Measurements from ENCODE around the gene CAMSAP1.
A peak's percentile ranks its signal among the peaks of the same experiment; 100 is the strongest.
"Not testable (repeated sequence)": the region's sequence is repeated elsewhere in the genome, so short reads cannot be mapped to it uniquely, and the experiment has no call there.

Gene CAMSAP1

DNA sequence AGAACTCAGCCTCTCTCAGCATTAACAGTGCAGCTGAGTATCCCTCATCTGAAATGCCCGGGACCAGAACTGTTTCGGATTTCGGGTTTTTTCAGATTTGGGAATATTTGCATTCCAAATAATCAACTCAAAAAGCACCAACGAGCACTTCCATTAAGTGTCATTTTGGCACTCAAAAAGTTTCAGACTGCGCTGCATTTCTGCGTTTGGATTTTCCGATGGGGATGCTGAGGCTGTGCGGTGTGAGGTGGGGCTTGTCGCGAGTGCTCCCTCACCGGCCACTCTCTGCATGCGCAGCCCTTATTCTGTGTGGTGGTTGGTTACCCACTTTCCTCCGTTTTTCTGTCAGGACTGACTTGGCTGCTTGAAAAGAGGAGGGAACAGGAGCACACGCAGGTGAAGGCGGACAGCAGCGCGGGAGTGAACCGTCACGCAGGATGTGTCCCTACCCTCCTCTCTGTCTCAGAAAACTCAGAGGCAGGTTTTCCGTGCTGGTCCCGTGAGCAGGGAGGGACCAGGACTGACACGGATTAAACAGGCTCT lies 45.4 kb upstream of the CAMSAP1 start:
- Histone ChIP-seq H2AK5ac (ENCODE audit: low read length, severe bottlenecking) (peak overlapping the region; percentile 5), H3K14ac (ENCODE audit: low read length in 2 of 2) (no peak overlapping the region), H3K9me3 (ENCODE audit: control insufficient read depth, low read length) (no peaks in the 10 kb centered on the region), H2AFZ (ENCODE audit: low read depth, low read length) (no peak overlapping the region), H4K91ac (ENCODE audit: low read length) (no peak overlapping the region), H3K36me3 (ENCODE audit: control insufficient read depth in 1 of 2, insufficient read depth in 2 of 2, low read depth in 1 of 2, low read length in 2 of 2) (peaks cover 33 to 43% of the 10 kb centered on the region in 2 experiments), H3K4me2 (ENCODE audit: low read length, poor library complexity, severe bottlenecking) (no peak overlapping the region), H2BK12ac (ENCODE audit: low read length in 2 of 2) (no peak overlapping the region), H3K27me3 (ENCODE audit: control insufficient read depth in 1 of 2, insufficient read depth in 1 of 2, low read length in 2 of 2) (no peaks in the 10 kb centered on the region), H3K4me1 (ENCODE audit: control insufficient read depth, insufficient read depth, low read depth, low read length) (peaks cover 19% of the 10 kb centered on the region), H3K9ac (ENCODE audit: low read length) (no peak overlapping the region), H2BK15ac (ENCODE audit: low read depth, poor library complexity, severe bottlenecking) (no peak overlapping the region), H3K4me3 (ENCODE audit: insufficient read depth in 1 of 2, low read depth in 1 of 2, low read length in 2 of 2) (no peak overlapping the region), H3K79me1 (replicated peaks; ENCODE audit: low read length, poor library complexity, severe bottlenecking) (peaks cover 52% of the 10 kb centered on the region), H3K27ac (ENCODE audit: low read length, poor library complexity, severe bottlenecking) (peak overlapping the region; percentile 64), H3K18ac (ENCODE audit: low read depth in 1 of 2, low read length in 2 of 2) (no peak overlapping the region), H3K23ac (ENCODE audit: low read length in 2 of 2) (no peak overlapping the region), H4K8ac (ENCODE audit: low read length) (no peak overlapping the region), H2BK5ac (ENCODE audit: low read depth, low read length, poor library complexity, severe bottlenecking) (no peak overlapping the region), H2BK120ac (ENCODE audit: low read depth, low read length) (no peak overlapping the region), H3K4ac (ENCODE audit: low read depth in 1 of 2, low read length in 2 of 2) (no peak overlapping the region)
- 96% methylated on average over 19 of the region's 22 CpGs for WGBS
- no peak for DNase-seq

DNA sequence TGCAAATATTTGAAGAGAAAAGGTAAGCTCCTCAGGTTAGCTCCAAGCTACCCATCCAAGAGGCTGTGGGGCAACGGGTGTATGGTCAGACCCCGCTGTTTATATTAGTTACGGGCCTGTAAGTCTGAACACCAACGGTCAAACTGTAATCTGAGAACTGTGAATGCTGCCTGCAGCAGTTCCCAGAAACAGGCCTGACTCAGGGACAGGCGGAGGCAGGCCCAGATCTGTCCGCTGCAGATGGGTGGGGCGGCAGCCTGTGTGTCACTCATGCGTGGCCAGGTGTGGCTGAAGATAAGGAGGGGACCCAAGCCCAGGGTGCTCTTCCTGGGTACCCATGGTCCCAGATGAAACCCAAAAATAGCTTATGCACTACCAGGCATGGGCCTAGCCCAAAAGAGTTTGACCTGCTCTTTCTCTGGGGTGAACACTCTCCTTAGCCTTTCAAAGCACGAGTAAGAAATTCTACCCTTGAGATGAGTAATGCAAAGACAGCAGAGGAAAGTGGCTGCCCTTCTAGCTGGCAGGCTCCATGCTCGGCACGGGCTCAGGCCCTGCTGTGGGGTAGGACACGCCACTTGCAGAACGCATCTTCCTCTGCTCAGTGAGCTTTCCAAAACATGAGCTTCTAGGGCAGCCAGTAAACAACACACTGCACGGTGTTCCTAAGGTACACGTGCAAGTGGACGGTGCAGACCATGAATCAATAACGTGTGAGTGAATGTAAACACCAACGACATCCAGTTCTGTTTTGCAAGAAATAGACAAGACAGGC lies 44.7 kb upstream of the CAMSAP1 start:
- 61% methylated on average over 18 of the region's 18 CpGs for WGBS
- Histone ChIP-seq H3K23ac (ENCODE audit: low read length in 2 of 2) (no peak overlapping the region), H3K18ac (ENCODE audit: low read depth in 1 of 2, low read length in 2 of 2) (no peak overlapping the region), H2AFZ (ENCODE audit: low read depth, low read length) (no peak overlapping the region), H2AK5ac (ENCODE audit: low read length, severe bottlenecking) (no peak overlapping the region), H3K4me3 (ENCODE audit: insufficient read depth in 1 of 2, low read depth in 1 of 2, low read length in 2 of 2) (no peak overlapping the region), H3K4me1 (ENCODE audit: control insufficient read depth, insufficient read depth, low read depth, low read length) (peaks cover 19% of the 10 kb centered on the region), H3K9ac (ENCODE audit: low read length) (no peak overlapping the region), H2BK5ac (ENCODE audit: low read depth, low read length, poor library complexity, severe bottlenecking) (no peak overlapping the region), H3K4me2 (ENCODE audit: low read length, poor library complexity, severe bottlenecking) (peak overlapping the region; percentile 26), H2BK120ac (ENCODE audit: low read depth, low read length) (no peak overlapping the region), H2BK12ac (ENCODE audit: low read length in 2 of 2) (no peak overlapping the region), H3K14ac (ENCODE audit: low read length in 2 of 2) (no peak overlapping the region), H3K79me1 (replicated peaks; ENCODE audit: low read length, poor library complexity, severe bottlenecking) (peaks cover 49% of the 10 kb centered on the region), H3K4ac (ENCODE audit: low read depth in 1 of 2, low read length in 2 of 2) (no peak overlapping the region), H4K8ac (ENCODE audit: low read length) (no peak overlapping the region), H4K91ac (ENCODE audit: low read length) (no peak overlapping the region), H2BK15ac (ENCODE audit: low read depth, poor library complexity, severe bottlenecking) (no peak overlapping the region), H3K27ac (ENCODE audit: low read length, poor library complexity, severe bottlenecking) (peak overlapping the region; percentile 64), H3K36me3 (ENCODE audit: control insufficient read depth in 1 of 2, insufficient read depth in 2 of 2, low read depth in 1 of 2, low read length in 2 of 2) (peaks cover 38 to 44% of the 10 kb centered on the region in 2 experiments), H3K9me3 (ENCODE audit: control insufficient read depth, low read length) (no peaks in the 10 kb centered on the region), H3K27me3 (ENCODE audit: control insufficient read depth in 1 of 2, insufficient read depth in 1 of 2, low read length in 2 of 2) (no peaks in the 10 kb centered on the region)
- DNase-seq = peak; percentile 86

DNA sequence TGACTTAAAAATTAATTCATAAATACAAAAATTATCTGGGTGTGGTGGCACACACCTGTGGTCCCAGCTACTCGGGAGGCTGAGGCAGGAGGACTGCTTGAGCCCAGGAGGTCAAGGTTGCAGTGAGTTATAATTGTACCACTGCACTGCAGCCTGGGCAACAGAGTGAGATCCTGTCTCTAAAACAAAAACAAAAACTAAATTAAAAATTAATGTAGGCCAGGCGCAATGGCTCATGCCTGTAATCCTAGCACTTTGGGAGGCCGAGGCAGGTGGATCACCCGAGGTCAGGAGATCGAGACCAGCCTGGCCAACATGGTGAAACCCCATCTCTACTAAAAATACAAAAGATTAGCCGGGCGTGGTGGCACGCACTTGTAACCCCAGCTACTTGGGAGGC lies 44.0 kb upstream of the CAMSAP1 start:
- H2BK5ac ChIP-seq (ENCODE audit: low read depth, low read length, poor library complexity, severe bottlenecking); H3K4me3 ChIP-seq (ENCODE audit: insufficient read depth in 1 of 2, low read depth in 1 of 2, low read length in 2 of 2); H2BK120ac ChIP-seq (ENCODE audit: low read depth, low read length); H3K23ac ChIP-seq (ENCODE audit: low read length in 2 of 2); H3K9me3 ChIP-seq (ENCODE audit: control insufficient read depth, low read length); H3K18ac ChIP-seq (ENCODE audit: low read depth in 1 of 2, low read length in 2 of 2); H3K4me2 ChIP-seq (ENCODE audit: low read length, poor library complexity, severe bottlenecking); H4K8ac ChIP-seq (ENCODE audit: low read length); H2AFZ ChIP-seq (ENCODE audit: low read depth, low read length); H3K14ac ChIP-seq (ENCODE audit: low read length in 2 of 2); H3K9ac ChIP-seq (ENCODE audit: low read length); H3K27me3 ChIP-seq (ENCODE audit: control insufficient read depth in 1 of 2, insufficient read depth in 1 of 2, low read length in 2 of 2); H2AK5ac ChIP-seq (ENCODE audit: low read length, severe bottlenecking); DNase-seq; H4K91ac ChIP-seq (ENCODE audit: low read length); H2BK12ac ChIP-seq (ENCODE audit: low read length in 2 of 2); H3K4ac ChIP-seq (ENCODE audit: low read depth in 1 of 2, low read length in 2 of 2); H2BK15ac ChIP-seq (ENCODE audit: low read depth, poor library complexity, severe bottlenecking): not testable (repeated sequence)
- H3K36me3 ChIP-seq (ENCODE audit: control insufficient read depth in 1 of 2, insufficient read depth in 2 of 2, low read depth in 1 of 2, low read length in 2 of 2) = peaks cover 45 to 52% of the 10 kb centered on the region in 2 experiments
- H3K27ac ChIP-seq (ENCODE audit: low read length, poor library complexity, severe bottlenecking) = peak overlapping the region; percentile 43
- H3K79me1 ChIP-seq (replicated peaks; ENCODE audit: low read length, poor library complexity, severe bottlenecking) = peaks cover 45% of the 10 kb centered on the region
- H3K4me1 ChIP-seq (ENCODE audit: control insufficient read depth, insufficient read depth, low read depth, low read length) = peaks cover 22% of the 10 kb centered on the region
- 95% methylated on average over 8 of the region's 8 CpGs for WGBS

DNA sequence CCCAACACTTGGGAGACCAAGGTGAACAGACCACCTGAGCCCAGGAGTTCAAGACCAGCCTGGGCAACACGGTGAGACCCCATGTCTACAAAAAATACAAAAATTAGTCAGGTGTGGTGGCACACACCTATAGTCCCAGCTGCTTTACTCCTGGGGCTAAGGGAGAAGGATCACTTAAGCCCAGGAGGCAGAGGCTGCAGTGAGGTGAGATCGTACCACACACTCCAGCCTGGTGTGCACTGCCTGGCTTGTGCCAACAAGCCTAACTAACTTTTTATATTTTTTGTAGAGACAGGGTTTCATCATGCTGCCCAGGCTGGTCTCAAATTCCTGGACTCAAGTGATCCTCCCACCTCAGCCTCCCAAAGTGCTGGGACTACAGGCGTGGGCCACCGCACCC lies 43.5 kb upstream of the CAMSAP1 start:
- H3K9me3 ChIP-seq (ENCODE audit: control insufficient read depth, low read length); H3K4me3 ChIP-seq (ENCODE audit: insufficient read depth in 1 of 2, low read depth in 1 of 2, low read length in 2 of 2): not testable (repeated sequence)
- WGBS = 100% methylated on average over 2 of the region's 4 CpGs

More for the DNA sequence above, 43.5 kb upstream of the CAMSAP1 start:
- not testable (repeated sequence) for H4K8ac ChIP-seq (ENCODE audit: low read length); H3K23ac ChIP-seq (ENCODE audit: low read length in 2 of 2); H3K14ac ChIP-seq (ENCODE audit: low read length in 2 of 2); H2BK15ac ChIP-seq (ENCODE audit: low read depth, poor library complexity, severe bottlenecking); H2BK12ac ChIP-seq (ENCODE audit: low read length in 2 of 2); H3K27ac ChIP-seq (ENCODE audit: low read length, poor library complexity, severe bottlenecking); H2AFZ ChIP-seq (ENCODE audit: low read depth, low read length); H3K18ac ChIP-seq (ENCODE audit: low read depth in 1 of 2, low read length in 2 of 2); H2BK5ac ChIP-seq (ENCODE audit: low read depth, low read length, poor library complexity, severe bottlenecking); H3K9ac ChIP-seq (ENCODE audit: low read length); H2AK5ac ChIP-seq (ENCODE audit: low read length, severe bottlenecking); H3K4me2 ChIP-seq (ENCODE audit: low read length, poor library complexity, severe bottlenecking); H3K4ac ChIP-seq (ENCODE audit: low read depth in 1 of 2, low read length in 2 of 2); H4K91ac ChIP-seq (ENCODE audit: low read length); H3K27me3 ChIP-seq (ENCODE audit: control insufficient read depth in 1 of 2, insufficient read depth in 1 of 2, low read length in 2 of 2); H2BK120ac ChIP-seq (ENCODE audit: low read depth, low read length); DNase-seq
- peaks cover 43% of the 10 kb centered on the region for H3K79me1 ChIP-seq (replicated peaks; ENCODE audit: low read length, poor library complexity, severe bottlenecking)
- peaks cover 49 to 57% of the 10 kb centered on the region in 2 experiments for H3K36me3 ChIP-seq (ENCODE audit: control insufficient read depth in 1 of 2, insufficient read depth in 2 of 2, low read depth in 1 of 2, low read length in 2 of 2)
- H3K4me1 ChIP-seq (ENCODE audit: control insufficient read depth, insufficient read depth, low read depth, low read length) = peaks cover 25% of the 10 kb centered on the region
